CD4-positive, CD25-positive, alpha-beta regulatory T cell (primary cell): ENCODE results near the gene UBE2H. TPM values are rescaled to one million over a fixed set of nuclear protein-coding genes. Genes with fewer than 3 reads are reported as not detected.
"Not testable (repeated sequence)": the region's sequence is repeated elsewhere in the genome, so short reads cannot be mapped to it uniquely, and the experiment has no call there.

Source experiments
- ATAC-seq, 2 donors: fragments of 150-1000 bp; cut with Tn5 transposase; one replicate each; pipeline ENCODE4 v1.10.0; 2021; ENCODE audit warnings: low read depth in 2 of 2, moderate number of reproducible peaks in 2 of 2, moderate library complexity in 1 of 2
- DNase-seq, 3 donors: peaks; one replicate each; pipeline versions ENCODE4 v3.0.0 to v3.0.0-alpha.2; 2012 to 2022; ENCODE audit warnings: mixed read lengths in 1 of 3
- H3K27ac ChIP-seq: one replicate; pipeline ENCODE4 v1.7.0; 2013; ENCODE audit warnings: mild to moderate bottlenecking, low read length; ENCODE audit not compliant: insufficient read depth, poor library complexity, severe bottlenecking
- H3K27me3 ChIP-seq: one replicate; pipeline ENCODE4 v1.7.0; 2013; ENCODE audit warnings: low read length; ENCODE audit not compliant: control insufficient read depth, insufficient read depth
- H3K36me3 ChIP-seq: one replicate; pipeline ENCODE4 v1.7.0; 2013; ENCODE audit warnings: mild to moderate bottlenecking, low read length, moderate library complexity; ENCODE audit not compliant: control insufficient read depth, insufficient read depth
- H3K4me1 ChIP-seq: 2 replicates; pipeline ENCODE4 v1.7.0; 2013; ENCODE audit warnings: mild to moderate bottlenecking, low read length; ENCODE audit not compliant: insufficient read depth, control insufficient read depth, poor library complexity, severe bottlenecking
- H3K4me3 ChIP-seq: one replicate; pipeline ENCODE4 v1.7.0; 2013; ENCODE audit warnings: low read depth, mild to moderate bottlenecking, low read length, moderate library complexity
- H3K9me3 ChIP-seq, 2 experiments: 1 replicate in 1 of 2; 2 replicates in 1 of 2; pipeline ENCODE4 v1.7.0; 2013; ENCODE audit warnings: low read length in 2 of 2, mild to moderate bottlenecking in 1 of 2, moderate library complexity in 1 of 2; ENCODE audit not compliant: control insufficient read depth in 2 of 2
- H3K27ac Mint-ChIP-seq, 3 donors: one replicate each; pipeline ENCODE4 v1.8.0; 2020 to 2022; ENCODE audit warnings: mild to moderate bottlenecking in 3 of 3, mixed read lengths in 3 of 3, moderate library complexity in 2 of 3
- H3K27me3 Mint-ChIP-seq: one replicate; pipeline ENCODE4 v1.8.0; 2022; ENCODE audit warnings: mild to moderate bottlenecking, mixed read lengths
- H3K36me3 Mint-ChIP-seq: one replicate; pipeline ENCODE4 v1.8.0; 2020; ENCODE audit warnings: mixed read lengths
- H3K4me1 Mint-ChIP-seq, 4 donors: one replicate each; pipeline ENCODE4 v1.8.0; 2020 to 2022; ENCODE audit warnings: mixed read lengths in 4 of 4, mild to moderate bottlenecking in 1 of 4
- H3K4me3 Mint-ChIP-seq, 4 donors: one replicate each; pipeline ENCODE4 v1.8.0; 2020 to 2022; ENCODE audit warnings: mild to moderate bottlenecking in 4 of 4, mixed read lengths in 4 of 4, moderate library complexity in 3 of 4
- H3K9me3 Mint-ChIP-seq, 7 donors: one replicate each; pipeline ENCODE4 v1.8.0; 2020 to 2022; ENCODE audit warnings: mixed read lengths in 7 of 7, mild to moderate bottlenecking in 3 of 7, moderate library complexity in 2 of 7
- polyA plus RNA-seq, 4 donors: library from polyadenylated mRNA; unstranded; fragments of 300-500 nt; fragmentation: Illumina TruSeq; gene quantifications; one replicate each; pipeline ENCODE4 v1.2.3, GENCODE V29; 2021
- total RNA-seq: library from RNA; stranded (reverse); gene quantifications from one replicate; pipeline ENCODE4 v1.2.3, GENCODE V29; 2022

Gene UBE2H
- total and polyA plus RNA-seq, 5 donors from 2014 or later: 50.7 to 109 (median 63.5) TPM

GRCh38 chr7:129866251-129866650 is 86.5 kb downstream of the UBE2H start:
- Mint-ChIP-seq H3K27me3 (no peaks in the 10 kb centered on the region), H3K36me3 (peaks cover 22% of the 10 kb centered on the region), H3K9me3 (peaks cover 0 to 2% (median 0%) of the 10 kb centered on the region in 7 donors), H3K4me1 (peaks cover 36 to 64% (median 57%) of the 10 kb centered on the region in 4 donors), H3K27ac (no peak overlapping the region), H3K4me3 (no peak overlapping the region)
- Histone ChIP-seq H3K4me1 (no peaks in the 10 kb centered on the region), H3K36me3 (peaks cover 11% of the 10 kb centered on the region), H3K4me3 (peak overlapping the region; percentile 8), H3K27me3 (no peaks in the 10 kb centered on the region), H3K9me3 (no peaks in the 10 kb centered on the region), H3K27ac (no peak overlapping the region)
- ATAC-seq (no peak), DNase-seq (no peak)

GRCh38 chr7:129865925-129866201 is 86.9 kb downstream of the UBE2H start:
- H3K36me3 Mint-ChIP-seq: peaks cover 18% of the 10 kb centered on the region
- Histone ChIP-seq H3K36me3 (peaks cover 11% of the 10 kb centered on the region), H3K27me3 (no peaks in the 10 kb centered on the region), H3K9me3 (no peaks in the 10 kb centered on the region), H3K27ac (no peak overlapping the region), H3K4me1 (no peaks in the 10 kb centered on the region), H3K4me3 (no peak overlapping the region)
- ATAC-seq (no peak), DNase-seq (no peak)
- H3K27ac Mint-ChIP-seq: no peak overlapping the region
- H3K4me3 Mint-ChIP-seq: no peak overlapping the region
- peaks cover 0 to 2% (median 0%) of the 10 kb centered on the region in 7 donors for H3K9me3 Mint-ChIP-seq
- H3K27me3 Mint-ChIP-seq: no peaks in the 10 kb centered on the region
- peaks cover 33 to 66% (median 55%) of the 10 kb centered on the region in 4 donors for H3K4me1 Mint-ChIP-seq

GRCh38 chr7:129865093-129865924 is 87.5 kb downstream of the UBE2H start:
- no peak overlapping the region for H3K27ac Mint-ChIP-seq
- no peaks in the 10 kb centered on the region for H3K9me3 ChIP-seq

GRCh38 chr7:129864676-129865075 is 88.1 kb downstream of the UBE2H start:
- Mint-ChIP-seq H3K4me1 (peaks cover 36 to 68% (median 53%) of the 10 kb centered on the region in 4 donors), H3K36me3 (peaks cover 13% of the 10 kb centered on the region)
- not testable (repeated sequence) for H3K36me3 ChIP-seq, H3K9me3 Mint-ChIP-seq, H3K4me3 ChIP-seq, H3K27me3 ChIP-seq, H3K27ac ChIP-seq, DNase-seq, ATAC-seq, H3K4me1 ChIP-seq, H3K27me3 Mint-ChIP-seq, H3K9me3 ChIP-seq, H3K27ac Mint-ChIP-seq, H3K4me3 Mint-ChIP-seq

More at GRCh38 chr7:129865093-129865924, 87.5 kb downstream of the UBE2H start:
- Mint-ChIP-seq H3K36me3 (peaks cover 18% of the 10 kb centered on the region), H3K4me3 (no peak overlapping the region), H3K4me1 (peaks cover 34 to 68% (median 56%) of the 10 kb centered on the region in 4 donors), H3K27me3 (no peaks in the 10 kb centered on the region), H3K9me3 (peaks cover 0 to 2% (median 0%) of the 10 kb centered on the region in 7 donors)
- Histone ChIP-seq H3K27ac (no peak overlapping the region), H3K4me1 (no peaks in the 10 kb centered on the region), H3K4me3 (no peak overlapping the region), H3K36me3 (peaks cover 6% of the 10 kb centered on the region), H3K27me3 (no peaks in the 10 kb centered on the region)
- DNase-seq (no peak), ATAC-seq (no peak)

GRCh38 chr7:129864042-129864441 is 88.7 kb downstream of the UBE2H start:
- H3K9me3 Mint-ChIP-seq: peaks cover 0 to 2% (median 0%) of the 10 kb centered on the region in 7 donors
- no peaks in the 10 kb centered on the region for H3K36me3 ChIP-seq
- no peak overlapping the region for H3K4me3 ChIP-seq
- H3K4me1 Mint-ChIP-seq: peaks cover 35 to 71% (median 53%) of the 10 kb centered on the region in 4 donors
- DNase-seq (no peak), ATAC-seq (no peak)
- H3K36me3 Mint-ChIP-seq: peaks cover 6% of the 10 kb centered on the region
- H3K9me3 ChIP-seq: no peaks in the 10 kb centered on the region
- no peaks in the 10 kb centered on the region for H3K4me1 ChIP-seq
- no peak overlapping the region for H3K27ac Mint-ChIP-seq
- H3K27me3 ChIP-seq: no peaks in the 10 kb centered on the region
- no peaks in the 10 kb centered on the region for H3K27me3 Mint-ChIP-seq
- no peak overlapping the region for H3K4me3 Mint-ChIP-seq
- no peak overlapping the region for H3K27ac ChIP-seq

GRCh38 chr7:129862682-129863081 is 90.1 kb downstream of the UBE2H start:
- no peaks in the 10 kb centered on the region for H3K27me3 Mint-ChIP-seq
- no peak overlapping the region for H3K4me3 Mint-ChIP-seq
- peaks cover 35 to 73% (median 51%) of the 10 kb centered on the region in 4 donors for H3K4me1 Mint-ChIP-seq
- Histone ChIP-seq H3K9me3 (no peaks in the 10 kb centered on the region), H3K4me1 (peaks cover 4% of the 10 kb centered on the region), H3K27me3 (no peaks in the 10 kb centered on the region), H3K4me3 (no peak overlapping the region), H3K27ac (no peak overlapping the region), H3K36me3 (peaks cover under 1% of the 10 kb centered on the region)
- peaks cover 0 to under 1% (median 0%) of the 10 kb centered on the region in 7 donors for H3K9me3 Mint-ChIP-seq
- H3K36me3 Mint-ChIP-seq: peaks cover 1% of the 10 kb centered on the region
- no peak overlapping the region for H3K27ac Mint-ChIP-seq
- DNase-seq: no peak
- ATAC-seq: no peak

GRCh38 chr7:129860784-129861183 is 92.0 kb downstream of the UBE2H start:
- Mint-ChIP-seq H3K4me3 (peak overlapping the region in 1 of 4 donors; percentile 14), H3K27ac (peak overlapping the region in 1 of 3 donors; percentile 49), H3K4me1 (peaks cover 36 to 72% (median 52%) of the 10 kb centered on the region in 4 donors), H3K36me3 (peaks cover 11% of the 10 kb centered on the region)
- H3K4me3 ChIP-seq, H3K27me3 ChIP-seq, ATAC-seq, H3K27ac ChIP-seq, H3K27me3 Mint-ChIP-seq, H3K36me3 ChIP-seq, H3K9me3 Mint-ChIP-seq, H3K9me3 ChIP-seq, DNase-seq, H3K4me1 ChIP-seq: not testable (repeated sequence)

GRCh38 chr7:129859183-129859582 is 93.6 kb downstream of the UBE2H start:
- H3K9me3 Mint-ChIP-seq: no peaks in the 10 kb centered on the region
- H3K4me1 ChIP-seq: peaks cover 7% of the 10 kb centered on the region
- no peaks in the 10 kb centered on the region for H3K27me3 Mint-ChIP-seq
- H3K4me1 Mint-ChIP-seq: peaks cover 48 to 82% (median 60%) of the 10 kb centered on the region in 4 donors
- peaks cover 2% of the 10 kb centered on the region for H3K36me3 ChIP-seq
- H3K9me3 ChIP-seq: no peaks in the 10 kb centered on the region
- no peaks in the 10 kb centered on the region for H3K27me3 ChIP-seq
- peaks cover 12% of the 10 kb centered on the region for H3K36me3 Mint-ChIP-seq
- no peak overlapping the region for H3K27ac Mint-ChIP-seq
- no peak overlapping the region for H3K27ac ChIP-seq
- ATAC-seq (no peak), DNase-seq (no peak)
- no peak overlapping the region for H3K4me3 Mint-ChIP-seq
- no peak overlapping the region for H3K4me3 ChIP-seq
